Smooth muscle cell (in vitro differentiated cells): Measurements from ENCODE around the gene FHL2. TPM values are rescaled to one million over a fixed set of nuclear protein-coding genes. Genes with fewer than 3 reads are reported as not detected.

Experiments used
- DNase-seq: peaks from one replicate; lab custom pipeline; 2025; ENCODE audit not compliant: unreplicated experiment; lab: John Stamatoyannopoulos, UW
- H2AFZ ChIP-seq: fragments of 200-600 bp; sonication (generic); 2 replicates; pipeline ENCODE4 v1.6.0; 2016; ENCODE audit warnings: antibody characterized with exemption, low read depth, mild to moderate bottlenecking
- H3F3A ChIP-seq: fragments of 200-600 bp; sonication (generic); 2 replicates; pipeline ENCODE4 v1.6.0; 2017; ENCODE audit warnings: antibody characterized with exemption, low read depth
- H3K27ac ChIP-seq: fragments of 200-600 bp; sonication (generic); 2 replicates; pipeline ENCODE4 v1.5.1; 2016; ENCODE audit warnings: low read depth, mild to moderate bottlenecking
- H3K27me3 ChIP-seq: fragments of 200-600 bp; sonication (generic); 2 replicates; pipeline ENCODE4 v1.6.1; 2016; ENCODE audit warnings: low read depth, mild to moderate bottlenecking
- H3K36me3 ChIP-seq: fragments of 200-600 bp; sonication (generic); 2 replicates; pipeline ENCODE4 v1.5.1; 2016; ENCODE audit warnings: low read depth
- H3K4me1 ChIP-seq: fragments of 200-600 bp; sonication (generic); 2 replicates; pipeline ENCODE4 v1.5.1; 2016; ENCODE audit warnings: low read depth
- H3K4me2 ChIP-seq: fragments of 200-600 bp; sonication (generic); 2 replicates; pipeline ENCODE4 v1.6.0; 2016; ENCODE audit warnings: mild to moderate bottlenecking
- H3K4me3 ChIP-seq: fragments of 200-600 bp; sonication (generic); 2 replicates; pipeline ENCODE4 v1.5.1; 2016; ENCODE audit warnings: mild to moderate bottlenecking
- H3K79me2 ChIP-seq: fragments of 200-600 bp; sonication (generic); 2 replicates; pipeline ENCODE4 v1.6.0; 2016; ENCODE audit warnings: low read depth, mild to moderate bottlenecking
- H3K9ac ChIP-seq: fragments of 200-600 bp; sonication (generic); 2 replicates; pipeline ENCODE4 v1.6.0; 2016; ENCODE audit warnings: low read depth
- H3K9me3 ChIP-seq: fragments of 200-600 bp; sonication (generic); replicated peaks from 2 replicates; pipeline ENCODE4 v1.5.1; 2016; ENCODE audit warnings: low read depth
- H4K20me1 ChIP-seq: fragments of 200-600 bp; sonication (generic); 2 replicates; pipeline ENCODE4 v1.6.0; 2016; ENCODE audit warnings: low read depth
- WGBS: methylation state at CpG from one replicate; pipeline ENCODE4 v1.1.7; 2016; ENCODE audit warnings: low lambda C conversion rate; 5-methylcytosine and 5-hydroxymethylcytosine counted together
- polyA plus RNA-seq: library from polyadenylated mRNA; unstranded; fragments of >200 nt; fragmentation: Nextera tagmentation; extraction: Ambion mirVana; gene quantifications from 2 replicates; pipeline ENCODE4 v1.2.1, GENCODE V29; 2016
- total RNA-seq: library from RNA; depleted of rRNA; stranded (reverse); fragments of >200 nt; gene quantifications from 2 replicates; pipeline ENCODE4 v1.2.3, GENCODE V29; 2014
- TF ChIP-seq, protein P1 (sequence below): fragments of 200-600 bp; sonication (generic); IDR thresholded peaks from 2 replicates; pipeline ENCODE4 v1.5.1; 2017; ENCODE audit warnings: borderline replicate concordance, mild to moderate bottlenecking, antibody characterized with exemption; ENCODE audit not compliant: insufficient read depth, poor library complexity, severe bottlenecking

The FHL2 gene
- total and polyA plus RNA-seq, 2 experiments from 2014 or later: 64.1 to 98.0 TPM

GRCh38 chr2:105442721-105443120 is 43.9 kb upstream of the FHL2 start:
- H3K4me2 ChIP-seq: no peak overlapping the region
- H3K4me3 ChIP-seq: no peak overlapping the region
- peaks cover 9% of the 10 kb centered on the region for H3F3A ChIP-seq
- no peaks in the 10 kb centered on the region for H4K20me1 ChIP-seq
- no peaks in the 10 kb centered on the region for H3K79me2 ChIP-seq
- no peak for DNase-seq
- H3K9ac ChIP-seq: no peak overlapping the region
- H3K9me3 ChIP-seq: no peaks in the 10 kb centered on the region
- TF ChIP-seq, protein P1, sequence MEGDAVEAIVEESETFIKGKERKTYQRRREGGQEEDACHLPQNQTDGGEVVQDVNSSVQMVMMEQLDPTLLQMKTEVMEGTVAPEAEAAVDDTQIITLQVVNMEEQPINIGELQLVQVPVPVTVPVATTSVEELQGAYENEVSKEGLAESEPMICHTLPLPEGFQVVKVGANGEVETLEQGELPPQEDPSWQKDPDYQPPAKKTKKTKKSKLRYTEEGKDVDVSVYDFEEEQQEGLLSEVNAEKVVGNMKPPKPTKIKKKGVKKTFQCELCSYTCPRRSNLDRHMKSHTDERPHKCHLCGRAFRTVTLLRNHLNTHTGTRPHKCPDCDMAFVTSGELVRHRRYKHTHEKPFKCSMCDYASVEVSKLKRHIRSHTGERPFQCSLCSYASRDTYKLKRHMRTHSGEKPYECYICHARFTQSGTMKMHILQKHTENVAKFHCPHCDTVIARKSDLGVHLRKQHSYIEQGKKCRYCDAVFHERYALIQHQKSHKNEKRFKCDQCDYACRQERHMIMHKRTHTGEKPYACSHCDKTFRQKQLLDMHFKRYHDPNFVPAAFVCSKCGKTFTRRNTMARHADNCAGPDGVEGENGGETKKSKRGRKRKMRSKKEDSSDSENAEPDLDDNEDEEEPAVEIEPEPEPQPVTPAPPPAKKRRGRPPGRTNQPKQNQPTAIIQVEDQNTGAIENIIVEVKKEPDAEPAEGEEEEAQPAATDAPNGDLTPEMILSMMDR: no peak
- no peak overlapping the region for H2AFZ ChIP-seq
- 85% methylated on average over 5 of the region's 5 CpGs for WGBS
- H3K36me3 ChIP-seq: no peaks in the 10 kb centered on the region
- H3K27me3 ChIP-seq: no peaks in the 10 kb centered on the region
- peak overlapping the region; percentile 14 for H3K27ac ChIP-seq
- peaks cover 22% of the 10 kb centered on the region for H3K4me1 ChIP-seq

GRCh38 chr2:105442056-105442455 is 43.2 kb upstream of the FHL2 start:
- H2AFZ ChIP-seq: peak overlapping the region; percentile 58
- no peaks in the 10 kb centered on the region for H3K36me3 ChIP-seq
- no peak for DNase-seq
- WGBS: 47% methylated on average over 2 of the region's 2 CpGs
- H3F3A ChIP-seq: peaks cover 12% of the 10 kb centered on the region
- H3K4me3 ChIP-seq: no peak overlapping the region
- H3K79me2 ChIP-seq: no peaks in the 10 kb centered on the region
- TF ChIP-seq, protein P1: no peak
- H3K27me3 ChIP-seq: no peaks in the 10 kb centered on the region
- peak overlapping the region; percentile 14 for H3K27ac ChIP-seq
- H3K4me2 ChIP-seq: no peak overlapping the region
- no peaks in the 10 kb centered on the region for H3K9me3 ChIP-seq
- H4K20me1 ChIP-seq: no peaks in the 10 kb centered on the region
- peaks cover 23% of the 10 kb centered on the region for H3K4me1 ChIP-seq
- no peak overlapping the region for H3K9ac ChIP-seq

GRCh38 chr2:105439141-105439540 is 40.3 kb upstream of the FHL2 start:
- TF ChIP-seq, protein P1: no peak
- Histone ChIP-seq H3K9me3 (no peaks in the 10 kb centered on the region), H3K27ac (no peak overlapping the region), H3K4me1 (peaks cover 23% of the 10 kb centered on the region), H3K9ac (no peak overlapping the region), H3K27me3 (no peaks in the 10 kb centered on the region), H3F3A (peaks cover 16% of the 10 kb centered on the region), H3K4me3 (no peak overlapping the region), H4K20me1 (no peaks in the 10 kb centered on the region), H3K4me2 (peak overlapping the region; percentile 77), H2AFZ (no peak overlapping the region), H3K79me2 (no peaks in the 10 kb centered on the region), H3K36me3 (no peaks in the 10 kb centered on the region)
- no peak for DNase-seq
- 24% methylated on average over 5 of the region's 5 CpGs for WGBS

DNA sequence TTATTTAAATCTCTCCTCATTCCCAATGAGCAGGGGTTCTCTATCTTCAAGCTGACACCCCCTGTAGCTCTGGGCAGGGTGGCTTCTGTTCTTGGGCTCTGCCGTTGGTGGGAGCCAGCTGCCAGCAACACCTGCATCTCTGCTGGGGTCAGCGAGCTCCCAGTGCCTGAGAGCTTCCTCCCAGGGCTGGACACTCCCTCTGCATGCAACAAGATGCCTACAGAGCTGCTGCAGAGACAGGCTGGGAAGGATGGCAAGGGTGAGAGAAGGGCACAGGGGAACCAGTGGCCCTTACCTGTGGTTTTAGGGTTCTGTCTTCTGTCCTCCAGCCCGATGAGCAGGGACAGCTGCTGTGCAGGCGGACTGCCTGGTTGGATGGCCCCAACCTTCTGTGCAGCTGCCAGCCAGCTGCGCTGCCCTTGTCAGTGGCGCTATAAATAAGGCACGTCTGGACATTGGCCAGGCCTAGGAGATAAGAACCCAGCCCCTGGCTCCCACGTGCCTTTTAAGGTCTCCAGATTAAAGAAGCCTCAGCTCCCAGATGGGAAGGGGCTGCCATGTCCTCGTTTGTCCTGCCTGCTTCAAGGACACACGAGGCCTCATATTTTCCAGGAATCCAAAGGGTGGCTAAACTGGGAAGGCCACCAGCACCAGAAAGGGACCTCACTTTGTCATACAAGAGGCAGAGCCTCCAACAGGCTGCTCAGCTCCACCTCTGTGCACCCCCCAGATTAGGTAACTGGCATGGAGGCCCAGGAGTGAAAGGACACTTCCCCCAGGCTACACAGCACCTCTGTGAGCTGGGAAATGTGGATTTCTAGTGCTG is 39.5 kb upstream of the FHL2 start:
- no peaks in the 10 kb centered on the region for H3K36me3 ChIP-seq
- H3F3A ChIP-seq: peaks cover 16% of the 10 kb centered on the region
- H3K4me1 ChIP-seq: peaks cover 23% of the 10 kb centered on the region
- no peak overlapping the region for H3K9ac ChIP-seq
- H4K20me1 ChIP-seq: no peaks in the 10 kb centered on the region
- no peak overlapping the region for H3K4me3 ChIP-seq
- no peaks in the 10 kb centered on the region for H3K79me2 ChIP-seq
- H3K27me3 ChIP-seq: no peaks in the 10 kb centered on the region
- H3K27ac ChIP-seq: peak overlapping the region; percentile 32
- 18% methylated on average over 10 of the region's 10 CpGs for WGBS
- H2AFZ ChIP-seq: no peak overlapping the region
- peak; percentile 26 for DNase-seq
- TF ChIP-seq, protein P1: no peak
- H3K9me3 ChIP-seq: no peaks in the 10 kb centered on the region
- H3K4me2 ChIP-seq: peak overlapping the region; percentile 77
